H9 (cell line): ENCODE results near the gene SEZ6. TPM values are rescaled to one million over a fixed set of nuclear protein-coding genes. Genes with fewer than 3 reads are reported as not detected.

Experiments
- DNase-seq: peaks from one replicate; pipeline ENCODE4 v3.0.0-alpha.2; 2017
- H2AFZ ChIP-seq: one replicate; pipeline ENCODE4 v1.6.1; 2013; ENCODE audit warnings: mild to moderate bottlenecking, low read length, control low read depth, moderate library complexity
- H2AK5ac ChIP-seq: 2 replicates; pipeline ENCODE4 v1.6.1; 2013; ENCODE audit warnings: low read length, control low read depth, mixed read lengths; ENCODE audit not compliant: insufficient read length
- H2BK120ac ChIP-seq: one replicate; pipeline ENCODE4 v1.6.1; 2013; ENCODE audit warnings: low read depth, mild to moderate bottlenecking, low read length, control low read depth, inconsistent platforms; ENCODE audit not compliant: poor library complexity, severe bottlenecking
- H2BK12ac ChIP-seq: 2 replicates; pipeline ENCODE4 v1.6.1; 2013; ENCODE audit warnings: low read length, control low read depth, mixed read lengths, low read depth; ENCODE audit not compliant: insufficient read length
- H2BK15ac ChIP-seq: 2 replicates; pipeline ENCODE4 v1.6.1; 2013; ENCODE audit warnings: low read depth, low read length, control low read depth
- H2BK20ac ChIP-seq: one replicate; pipeline ENCODE4 v1.6.1; 2013; ENCODE audit warnings: low read depth, mild to moderate bottlenecking, low read length, control low read depth, inconsistent platforms; ENCODE audit not compliant: poor library complexity, severe bottlenecking
- H2BK5ac ChIP-seq: 2 replicates; pipeline ENCODE4 v1.6.1; 2013; ENCODE audit warnings: low read length, control low read depth, mixed read lengths; ENCODE audit not compliant: insufficient read length
- H3K14ac ChIP-seq: 2 replicates; pipeline ENCODE4 v1.6.1; 2013; ENCODE audit warnings: low read length, control low read depth; ENCODE audit not compliant: insufficient read depth
- H3K18ac ChIP-seq: 2 replicates; pipeline ENCODE4 v1.6.1; 2013; ENCODE audit warnings: low read depth, mild to moderate bottlenecking, mixed read lengths, low read length, control low read depth; ENCODE audit not compliant: insufficient read length
- H3K23ac ChIP-seq: 2 replicates; pipeline ENCODE4 v1.6.1; 2013; ENCODE audit warnings: low read length, control low read depth, mixed read lengths, low read depth; ENCODE audit not compliant: insufficient read length
- H3K23me2 ChIP-seq: 2 replicates; pipeline ENCODE4 v1.6.1; 2013; ENCODE audit warnings: low read depth, mild to moderate bottlenecking, mixed read lengths, low read length, control low read depth; ENCODE audit not compliant: insufficient read length, poor library complexity, severe bottlenecking
- H3K27ac ChIP-seq: 2 replicates; pipeline ENCODE4 v1.5.1; 2013; ENCODE audit warnings: low read length, control low read depth, mixed read lengths, low read depth; ENCODE audit not compliant: insufficient read length
- H3K27me3 ChIP-seq: 2 replicates; pipeline ENCODE4 v1.6.1; 2013; ENCODE audit warnings: low read length, control low read depth, inconsistent platforms; ENCODE audit not compliant: insufficient read depth
- H3K4ac ChIP-seq: 2 replicates; pipeline ENCODE4 v1.6.1; 2013; ENCODE audit warnings: low read depth, mild to moderate bottlenecking, control low read depth, inconsistent platforms, low read length, moderate library complexity
- H3K4me1 ChIP-seq: 2 replicates; pipeline ENCODE4 v1.6.1; 2013; ENCODE audit warnings: low read length, control low read depth, inconsistent platforms; ENCODE audit not compliant: insufficient read depth
- H3K4me2 ChIP-seq: 2 replicates; pipeline ENCODE4 v1.6.1; 2013; ENCODE audit warnings: low read length, control low read depth, mixed read lengths; ENCODE audit not compliant: insufficient read length, insufficient read depth
- H3K56ac ChIP-seq: 2 replicates; pipeline ENCODE4 v1.6.1; 2013; ENCODE audit warnings: low read depth, mild to moderate bottlenecking, mixed read lengths, low read length, control low read depth; ENCODE audit not compliant: insufficient read length
- H3K79me1 ChIP-seq: 2 replicates; pipeline ENCODE4 v1.6.1; 2013; ENCODE audit warnings: low read depth, mild to moderate bottlenecking, moderate library complexity, low read length, control low read depth, inconsistent platforms; ENCODE audit not compliant: insufficient read depth, poor library complexity, severe bottlenecking
- H3K79me2 ChIP-seq: 2 replicates; pipeline ENCODE4 v1.6.1; 2013; ENCODE audit warnings: low read length, control low read depth, inconsistent platforms; ENCODE audit not compliant: insufficient read depth
- H3K9ac ChIP-seq: 2 replicates; pipeline ENCODE4 v1.6.1; 2013; ENCODE audit warnings: low read length, control low read depth, mixed read lengths; ENCODE audit not compliant: insufficient read length; ENCODE audit errors: extremely low read depth
- H3K9me3 ChIP-seq: one replicate; pipeline ENCODE4 v1.6.1; 2013; ENCODE audit warnings: low read depth, low read length, inconsistent platforms; ENCODE audit not compliant: control insufficient read depth
- H3T11ph ChIP-seq: one replicate; pipeline ENCODE4 v1.6.1; 2013; ENCODE audit warnings: mild to moderate bottlenecking, low read length, control low read depth, inconsistent platforms
- H4K20me1 ChIP-seq: one replicate; pipeline ENCODE4 v1.6.1; 2013; ENCODE audit not compliant: control insufficient read depth, insufficient read length, insufficient read depth
- H4K5ac ChIP-seq: 2 replicates; pipeline ENCODE4 v1.6.1; 2013; ENCODE audit warnings: low read depth, mild to moderate bottlenecking, mixed read lengths, low read length, control low read depth; ENCODE audit not compliant: insufficient read length
- H4K8ac ChIP-seq: replicated peaks from 2 replicates; pipeline ENCODE4 v1.6.1; 2013; ENCODE audit warnings: low read length, control low read depth, mixed read lengths, low read depth; ENCODE audit not compliant: insufficient read length
- H4K91ac ChIP-seq: 2 replicates; pipeline ENCODE4 v1.6.1; 2013; ENCODE audit warnings: low read depth, mild to moderate bottlenecking, moderate library complexity, mixed read lengths, low read length, control low read depth; ENCODE audit not compliant: insufficient read length
- H3K27ac Mint-ChIP-seq, 3 experiments: 2 replicates in 2 of 3; 3 replicates in 1 of 3; pipeline ENCODE4 v1.8.0; 2020 to 2021; ENCODE audit warnings: mixed read lengths in 3 of 3, mild to moderate bottlenecking in 1 of 3, moderate library complexity in 1 of 3
- H3K27me3 Mint-ChIP-seq: 2 replicates; pipeline ENCODE4 v1.8.0; 2021; ENCODE audit warnings: low read depth, mild to moderate bottlenecking, moderate library complexity, mixed read lengths
- H3K36me3 Mint-ChIP-seq, 3 experiments: 2 replicates in 2 of 3; 3 replicates in 1 of 3; pipeline ENCODE4 v1.8.0; 2020 to 2021; ENCODE audit warnings: low read depth in 3 of 3, mixed read lengths in 3 of 3; ENCODE audit not compliant: insufficient read depth in 1 of 3
- H3K4me1 Mint-ChIP-seq, 2 experiments: 2 replicates each; pipeline ENCODE4 v1.8.0; 2020; ENCODE audit warnings: mixed read lengths in 2 of 2
- H3K4me3 Mint-ChIP-seq, 2 experiments: 2 replicates in 1 of 2; 3 replicates in 1 of 2; pipeline ENCODE4 v1.8.0; 2020 to 2021; ENCODE audit warnings: mild to moderate bottlenecking in 2 of 2, mixed read lengths in 2 of 2, moderate library complexity in 1 of 2
- H3K9me3 Mint-ChIP-seq, 2 experiments: 2 replicates in 1 of 2; 3 replicates in 1 of 2; pipeline ENCODE4 v1.8.0; 2020; ENCODE audit warnings: mild to moderate bottlenecking in 2 of 2, mixed read lengths in 2 of 2, moderate library complexity in 1 of 2
- CTCF ChIP-seq: fragments of 200-600 bp; sonication (generic); conservative IDR thresholded peaks from 3 replicates; pipeline ENCODE4 v1.8.0; 2021; ENCODE audit warnings: antibody characterized with exemption, mild to moderate bottlenecking
- WGBS: extraction: QIAGEN DNeasy Blood & Tissue Kit; methylation state at CpG from one replicate; pipeline ENCODE4 v1.1.7; 2013; ENCODE audit warnings: missing lambda C conversion rate, low lambda C conversion rate, mixed read lengths; ENCODE audit not compliant: insufficient read length; ENCODE audit errors: extremely low coverage; 5-methylcytosine and 5-hydroxymethylcytosine counted together
- total RNA-seq: library from RNA; stranded (reverse); gene quantifications from 2 replicates; pipeline ENCODE4 v1.2.1, GENCODE V29; 2021

The SEZ6 gene
- total RNA-seq, 1 experiment from 2014 or later, result 1.8 TPM

- H2AK5ac ChIP-seq, result no peak overlapping the region
- H4K20me1 ChIP-seq, result no peaks in the 10 kb centered on the region
- no peaks in the 10 kb centered on the region for H3K79me2 ChIP-seq
- no peak overlapping the region for H3K27ac ChIP-seq
- H3K18ac ChIP-seq, result no peak overlapping the region
- Mint-ChIP-seq H3K27me3 (peaks cover 24% of the 10 kb centered on the region), H3K4me3 (no peak overlapping the region), H3K27ac (no peak overlapping the region), H3K36me3 (no peaks in the 10 kb centered on the region; a peak in 1 of 7 replicates), H3K4me1 (peaks cover 26 to 34% of the 10 kb centered on the region in 2 experiments), H3K9me3 (peaks cover 0 to 2% of the 10 kb centered on the region in 2 experiments; a peak in 1 of 5 replicates)
- H3T11ph ChIP-seq, result no peak overlapping the region
- 0 out of 3 replicates have a peak, but pooled peaks have one; percentile 14 for TF ChIP-seq CTCF
- no CpG with 5 or more reads among the region's 11 CpGs for WGBS
- H3K27me3 ChIP-seq, result no peaks in the 10 kb centered on the region
- no peak overlapping the region for H3K9ac ChIP-seq
- H3K14ac ChIP-seq, result no peak overlapping the region; the same call in 1 of the 2 replicates
- no peak overlapping the region for H4K8ac ChIP-seq
- H2AFZ ChIP-seq, result no peak overlapping the region
- H2BK120ac ChIP-seq, result no peak overlapping the region
- H4K91ac ChIP-seq, result no peak overlapping the region
- no peak overlapping the region for H3K56ac ChIP-seq
- H3K23me2 ChIP-seq, result no peaks in the 10 kb centered on the region
- H4K5ac ChIP-seq, result no peak overlapping the region
- H3K4me2 ChIP-seq, result no peak overlapping the region
- H3K23ac ChIP-seq, result no peak overlapping the region
- H3K9me3 ChIP-seq, result no peaks in the 10 kb centered on the region
- no peak for DNase-seq
- H3K4ac ChIP-seq, result no peak overlapping the region
- H3K4me1 ChIP-seq, result no peaks in the 10 kb centered on the region; the same call in 1 of the 2 replicates
- no peak overlapping the region for H2BK5ac ChIP-seq
- no peak overlapping the region for H2BK20ac ChIP-seq
- H2BK15ac ChIP-seq, result no peak overlapping the region
- H2BK12ac ChIP-seq, result no peak overlapping the region
- no peaks in the 10 kb centered on the region for H3K79me1 ChIP-seq
These were observed 12.9 kb downstream of the SEZ6 start for GRCh38 chr17:28992625-28993600.
